Colon (tissue), 2 donors: ENCODE results near the gene PXN.
"Not testable (repeated sequence)": the region's sequence is repeated elsewhere in the genome, so short reads cannot be mapped to it uniquely, and the experiment has no call there.

ENCODE experiments used
- FAIRE-seq: peaks from 2 replicates; lab custom pipeline; 2012; peaks lifted over from hg19 to GRCh38; lab: Jason Lieb, UNC
- donor health status: control.
- donor health status: control.

Gene PXN

GRCh38 chr12:120241561-120242274 lies 23.8 kb downstream of the PXN start:
- no peak for FAIRE-seq

DNA sequence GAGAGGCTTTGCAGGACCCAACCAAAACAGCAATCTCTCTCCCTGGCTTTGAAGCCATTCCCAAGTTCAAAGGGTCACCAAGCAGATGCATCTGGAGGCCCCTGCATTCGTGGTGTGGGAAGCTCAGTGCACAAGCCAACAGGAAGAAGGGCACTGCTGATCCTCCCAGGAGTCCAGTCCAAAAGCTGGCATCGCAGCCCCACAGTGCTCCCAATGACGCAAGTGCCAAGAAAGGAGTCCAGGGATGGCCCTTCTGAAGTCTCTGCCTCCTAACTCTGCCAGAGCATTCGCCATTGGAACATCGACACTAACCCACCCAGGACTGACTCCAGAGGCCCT lies 25.1 kb downstream of the PXN start:
- FAIRE-seq = no peak

GRCh38 chr12:120239776-120240494 lies 25.6 kb downstream of the PXN start:
- FAIRE-seq = no peak

- FAIRE-seq = no peak
Measured at GRCh38 chr12:120238839-120239445, 26.6 kb downstream of the PXN start.

DNA sequence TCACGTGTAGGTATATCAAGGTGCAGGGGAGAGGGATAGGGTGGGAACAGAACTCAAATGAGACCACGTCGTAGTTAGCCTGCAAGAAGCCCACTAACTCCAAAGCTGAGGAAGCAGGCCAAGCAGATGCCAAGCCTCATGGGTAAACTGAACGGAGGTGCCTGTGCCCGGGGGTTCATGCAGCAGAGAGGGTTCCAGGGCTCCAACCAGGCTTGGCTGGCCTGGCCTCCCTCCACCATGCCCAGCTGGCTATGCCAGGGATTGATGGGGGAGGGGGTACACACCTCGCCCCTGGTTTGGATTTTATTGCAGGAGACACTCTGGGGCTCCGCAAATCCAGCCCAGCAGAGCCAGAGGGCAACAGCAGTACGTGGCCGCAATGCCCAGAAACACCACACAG lies 27.3 kb downstream of the PXN start:
- FAIRE-seq = no peak

GRCh38 chr12:120237360-120238171 lies 28.0 kb downstream of the PXN start:
- FAIRE-seq = no peak

DNA sequence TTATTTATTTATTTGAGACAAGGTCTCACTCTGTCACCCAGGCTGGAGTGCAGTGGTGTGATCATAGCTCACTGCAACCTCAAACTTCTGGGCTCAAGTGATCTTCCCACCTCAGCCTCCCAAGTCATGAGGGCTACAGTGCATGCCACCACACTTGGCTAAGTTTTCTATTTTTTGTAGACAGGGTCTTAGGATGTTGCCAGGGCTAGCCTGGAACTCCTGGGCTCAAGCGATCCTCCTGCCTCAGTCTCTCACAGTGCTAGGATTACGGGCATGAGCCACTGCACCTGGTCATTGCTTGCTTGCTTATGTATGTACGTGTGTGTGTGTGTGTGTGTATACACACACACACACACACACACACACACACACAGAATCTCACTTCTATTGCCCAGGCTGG lies 28.7 kb downstream of the PXN start:
- not testable (repeated sequence) for FAIRE-seq

DNA sequence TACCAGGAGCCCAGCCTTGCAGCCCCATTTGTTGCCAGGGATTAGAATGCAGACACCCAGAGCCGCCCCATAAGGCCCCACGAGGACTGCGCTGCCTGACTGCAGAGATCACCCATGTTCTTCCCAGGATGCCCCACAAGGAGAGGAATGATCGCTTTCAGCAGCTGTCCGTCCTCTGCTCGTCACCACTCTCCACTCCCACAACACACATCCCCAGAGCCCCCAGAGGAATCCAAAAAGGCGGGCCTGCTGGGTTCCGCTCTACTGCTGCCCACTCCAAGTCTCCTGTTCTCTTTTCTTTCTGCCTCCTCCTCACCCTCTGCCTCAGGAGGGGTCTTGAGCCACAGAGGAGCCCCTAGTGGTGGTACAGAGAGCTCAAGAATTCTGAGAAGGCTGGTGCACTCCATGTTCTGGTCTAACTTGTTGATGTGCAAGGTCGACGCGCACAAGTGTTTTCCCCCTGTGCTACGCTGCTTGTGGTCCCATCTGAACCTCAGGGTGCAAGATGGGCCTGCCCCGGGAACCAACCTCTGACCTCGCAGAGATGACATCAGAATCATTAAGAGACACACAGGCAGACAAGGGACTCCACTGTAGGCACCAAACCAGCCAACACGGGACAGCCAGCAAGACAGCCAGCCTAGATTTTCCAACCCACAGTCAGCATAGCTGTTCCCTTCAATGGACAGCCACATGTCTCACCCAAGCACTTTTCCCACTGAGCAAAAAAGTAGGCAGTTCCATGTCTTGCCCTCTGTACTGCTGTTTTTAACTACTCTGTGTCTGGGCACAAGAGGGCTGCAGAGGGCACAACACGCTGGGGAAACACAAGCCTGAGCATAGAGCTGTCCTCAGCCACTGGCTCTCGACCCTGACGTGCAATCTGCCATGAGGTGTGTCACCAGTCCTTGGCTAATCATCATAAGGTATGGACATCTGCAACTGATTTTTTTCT lies 29.9 kb downstream of the PXN start:
- FAIRE-seq = no peak

DNA sequence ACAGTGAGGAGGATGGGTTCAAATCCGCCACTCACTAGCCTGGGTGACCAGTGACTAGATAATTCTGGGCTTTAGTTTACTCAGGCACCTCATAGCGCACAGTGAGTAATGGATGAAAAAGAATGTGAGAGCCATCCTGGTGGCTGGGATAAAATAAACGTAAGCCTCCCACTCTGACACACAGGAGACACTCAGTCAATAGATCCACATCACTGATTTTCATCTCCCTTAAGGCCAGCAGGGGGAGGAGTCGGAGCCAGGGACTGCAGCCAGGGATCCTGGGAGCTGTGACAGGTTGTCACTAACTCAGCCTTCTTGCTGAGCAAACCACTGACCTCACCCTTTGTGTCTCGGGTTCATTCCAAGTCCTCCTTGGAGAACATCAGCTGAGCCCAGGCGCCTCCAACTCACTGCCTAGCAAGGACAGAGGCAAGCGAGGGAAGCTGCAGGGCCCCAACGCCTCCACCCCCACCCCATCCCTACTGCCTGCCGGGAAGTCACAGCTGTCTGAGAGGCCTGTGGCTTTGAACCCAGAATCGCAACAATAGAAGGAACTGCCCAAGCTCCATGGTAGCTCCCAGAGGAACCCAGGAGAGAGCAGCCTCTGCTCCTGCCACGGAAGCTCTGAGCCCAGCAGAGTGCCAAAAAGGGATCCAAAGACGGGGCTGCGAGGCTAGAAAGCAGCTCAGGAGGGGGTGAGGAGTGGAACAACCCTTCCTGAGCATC lies 30.7 kb downstream of the PXN start:
- FAIRE-seq = no peak

GRCh38 chr12:120231316-120232011 lies 34.1 kb downstream of the PXN start:
- no peak for FAIRE-seq

- no peak for FAIRE-seq
Measured at GRCh38 chr12:120230974-120231315, 34.6 kb downstream of the PXN start.

DNA sequence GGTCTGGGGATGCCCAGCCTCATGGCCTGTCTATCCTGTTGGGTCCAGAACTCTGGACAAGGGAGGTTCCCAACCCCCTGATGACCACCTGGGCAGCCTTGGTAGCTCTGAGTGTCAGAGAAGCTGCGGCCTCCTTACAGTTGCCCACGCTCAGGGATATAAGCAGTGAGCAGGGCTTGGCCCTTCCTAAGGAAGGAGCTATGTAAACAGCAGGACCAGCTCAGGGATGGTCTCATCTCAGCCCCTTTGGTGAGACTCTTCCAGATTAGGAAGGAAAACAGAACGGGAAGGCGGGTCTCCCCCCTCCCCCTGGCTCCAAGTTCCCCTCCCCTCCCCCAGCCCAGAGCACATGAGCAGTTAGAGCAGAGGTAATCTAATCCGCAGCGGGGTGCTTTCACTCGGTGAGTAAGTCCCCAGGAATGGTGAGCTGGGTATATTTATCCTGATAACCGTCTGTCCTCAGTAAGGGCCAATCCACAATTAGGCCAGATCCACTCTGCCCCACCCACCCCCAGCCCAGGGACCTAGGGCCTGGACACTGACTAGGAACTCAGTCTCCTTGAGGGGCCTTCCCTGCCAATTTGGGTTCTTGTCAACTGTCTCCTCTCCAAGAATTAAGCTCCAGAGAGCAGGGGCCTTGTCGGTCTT lies 35.1 kb downstream of the PXN start:
- no peak for FAIRE-seq

- FAIRE-seq = no peak
Measured at GRCh38 chr12:120229487-120230325, 35.8 kb downstream of the PXN start.

DNA sequence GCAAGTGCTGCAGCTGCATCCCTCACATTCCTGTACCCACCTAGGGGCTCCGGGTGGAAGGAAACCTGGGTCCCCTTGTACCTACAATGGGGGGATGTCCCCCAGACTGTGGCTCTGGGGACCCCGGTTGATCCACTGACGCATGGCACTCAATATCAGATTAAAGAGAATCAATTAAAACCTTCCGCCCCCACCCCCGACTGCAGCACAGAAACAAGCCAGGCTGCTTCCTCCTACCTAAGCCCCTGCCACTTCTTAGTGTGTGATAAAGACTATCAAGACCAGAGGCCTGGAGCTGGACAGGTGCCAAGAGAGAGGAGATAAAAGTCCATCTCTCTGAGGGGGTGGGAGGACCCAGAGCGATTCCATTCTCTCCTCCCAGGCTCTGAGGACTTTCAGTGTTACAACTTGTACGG lies 36.5 kb downstream of the PXN start:
- FAIRE-seq = no peak

- no peak for FAIRE-seq
Measured at GRCh38 chr12:120228291-120229070, 37.0 kb downstream of the PXN start.

DNA sequence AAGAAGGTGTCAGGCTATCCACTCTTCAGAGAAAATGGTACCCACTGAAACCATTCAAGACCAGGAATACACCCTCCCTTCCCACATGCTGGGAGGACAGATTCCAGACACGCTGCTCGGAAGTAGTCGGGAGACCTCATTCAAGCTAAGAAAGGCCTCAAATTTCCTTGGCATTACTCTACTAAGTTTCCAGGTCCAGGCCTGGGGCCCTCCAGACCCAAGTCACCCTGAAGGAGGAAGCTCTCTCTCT lies 37.6 kb downstream of the PXN start:
- FAIRE-seq = no peak

GRCh38 chr12:120227233-120228040 lies 38.1 kb downstream of the PXN start:
- no peak for FAIRE-seq
